Measurements from ENCODE around the gene AMOTL1.

- TF ChIP-seq CTCF (IDR thresholded peaks at IDR 0.05; ENCODE audit: borderline replicate concordance, extremely low read depth, low read length, poor library complexity, severe bottlenecking) (no peak), EZH2 (IDR thresholded peaks at IDR 0.05; ENCODE audit: borderline replicate concordance, low read depth, low read length, severe bottlenecking) (no peak)
Measured at GRCh38 chr11:94767291-94767690, 865 bp upstream of the AMOTL1 start.
